Suprapubic skin (tissue), 4 donors: Measurements from ENCODE around the gene GRK5. TPM values are rescaled to one million over a fixed set of nuclear protein-coding genes. Genes with fewer than 3 reads are reported as not detected.

Experiments
- DNase-seq, 2 donors: peaks; one replicate each; pipeline ENCODE4 v3.0.0-alpha.2; 2019; ENCODE audit warnings: low spot score in 2 of 2
- H3K27ac ChIP-seq: fragments of 200-600 bp; sonication (generic); one replicate; pipeline ENCODE4 v1.5.1; 2019
- H3K27me3 ChIP-seq: fragments of 200-600 bp; sonication (generic); one replicate; pipeline ENCODE4 v1.5.1; 2019
- H3K36me3 ChIP-seq: fragments of 200-600 bp; sonication (generic); one replicate; pipeline ENCODE4 v1.5.1; 2019
- H3K4me1 ChIP-seq: fragments of 200-600 bp; sonication (generic); one replicate; pipeline ENCODE4 v1.5.1; 2019
- H3K4me3 ChIP-seq: fragments of 200-600 bp; sonication (generic); one replicate; pipeline ENCODE4 v1.5.1; 2019; ENCODE audit warnings: mild to moderate bottlenecking
- H3K9me3 ChIP-seq: fragments of 200-600 bp; sonication (generic); one replicate; pipeline ENCODE4 v1.5.1; 2019
- CTCF ChIP-seq, 2 donors: fragments of 200-600 bp in 1 of 2; fragments of 450-650 bp in 1 of 2; sonication (generic) in 1 of 2; IDR thresholded peaks; one replicate each; pipeline ENCODE4 v1.5.1; 2016 to 2019; ENCODE audit warnings: antibody characterized with exemption in 2 of 2, mild to moderate bottlenecking in 1 of 2, moderate library complexity in 1 of 2
- EP300 ChIP-seq: sonication (generic); formaldehyde crosslinking; IDR thresholded peaks from one replicate; pipeline ENCODE4 v1.6.1; 2017; ENCODE audit warnings: antibody characterized with exemption
- POLR2A ChIP-seq, 2 donors: fragments of 450-650 bp; IDR thresholded peaks; one replicate each; pipeline ENCODE4 v1.6.1; 2017; ENCODE audit warnings: antibody characterized with exemption in 2 of 2, mild to moderate bottlenecking in 2 of 2, moderate library complexity in 2 of 2
- POLR2AphosphoS5 ChIP-seq, 3 donors: sonication (generic); formaldehyde crosslinking; IDR thresholded peaks; one replicate each; pipeline ENCODE4 v1.6.1; 2017; ENCODE audit warnings: antibody characterized with exemption in 3 of 3
- WGBS: methylation state at CpG from one replicate; pipeline ENCODE4 v1.1.5; 2018; 5-methylcytosine and 5-hydroxymethylcytosine counted together
- total RNA-seq, 4 donors: library from RNA; depleted of rRNA; stranded (reverse); fragments of >200 nt; gene quantifications; one replicate each; pipeline ENCODE4 v1.1.0, GENCODE V29; 2016

GRK5 gene
- total RNA-seq, 4 donors from 2014 or later: 4.8 to 9.0 (median 6.7) TPM

- Histone ChIP-seq H3K27ac (no peak overlapping the region), H3K36me3 (peaks cover 20% of the 10 kb centered on the region), H3K27me3 (no peaks in the 10 kb centered on the region), H3K4me3 (no peak overlapping the region), H3K4me1 (peaks cover 5% of the 10 kb centered on the region), H3K9me3 (no peaks in the 10 kb centered on the region)
- DNase-seq: no peak
- TF ChIP-seq EP300: no peak
- TF ChIP-seq POLR2AphosphoS5 (IDR thresholded peaks at IDR 0.05): no peak
- no peak for TF ChIP-seq POLR2A (IDR thresholded peaks at IDR 0.05)
- TF ChIP-seq CTCF (IDR thresholded peaks at IDR 0.05): no peak
- WGBS: 95% methylated on average over 4 of the region's 7 CpGs
Observed at GRCh38 chr10:119456435-119456810, 249.1 kb downstream of the GRK5 start.

GRCh38 chr10:119457966-119458766 lies 250.8 kb downstream of the GRK5 start:
- H3K4me3 ChIP-seq: no peak overlapping the region
- H3K4me1 ChIP-seq: peaks cover 5% of the 10 kb centered on the region
- no peak overlapping the region for H3K27ac ChIP-seq
- TF ChIP-seq POLR2A (IDR thresholded peaks at IDR 0.05) (no peak), EP300 (no peak), POLR2AphosphoS5 (IDR thresholded peaks at IDR 0.05) (no peak), CTCF (IDR thresholded peaks at IDR 0.05) (no peak)
- no peaks in the 10 kb centered on the region for H3K27me3 ChIP-seq
- peaks cover 11% of the 10 kb centered on the region for H3K36me3 ChIP-seq
- WGBS: 90% methylated on average over 28 of the region's 28 CpGs
- no peak for DNase-seq
- H3K9me3 ChIP-seq: no peaks in the 10 kb centered on the region

DNA sequence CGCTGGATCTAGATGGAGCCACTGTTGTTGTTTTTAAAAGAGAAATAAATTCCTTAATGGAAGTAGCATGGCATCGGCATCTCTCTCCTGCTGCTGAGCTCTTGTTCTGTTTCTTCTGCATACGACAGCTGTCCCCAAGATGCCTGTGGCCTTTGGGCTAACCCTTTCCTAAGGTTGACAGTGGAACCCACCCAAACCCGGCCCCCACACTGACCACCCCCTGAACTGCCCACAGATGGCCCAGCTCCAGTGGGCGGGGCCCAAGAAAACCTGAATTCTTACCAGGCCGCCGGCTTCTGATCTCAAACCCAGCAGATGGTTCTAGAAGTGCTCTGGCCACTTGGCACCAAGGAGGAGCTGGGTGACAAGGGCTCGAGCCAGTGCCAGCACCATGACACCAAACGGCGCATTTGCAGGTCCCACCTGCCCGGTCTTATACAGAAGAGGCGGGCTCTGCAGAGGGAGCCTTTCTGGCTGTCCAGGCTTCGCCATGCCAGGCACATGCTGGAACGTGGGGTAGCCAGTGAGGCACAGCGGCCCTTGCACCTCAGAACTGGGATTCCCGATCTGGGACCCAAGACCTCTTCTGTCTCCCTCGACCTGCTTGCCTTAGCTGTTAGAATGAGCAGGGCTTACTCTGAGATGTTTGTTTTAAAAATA lies 252.4 kb downstream of the GRK5 start:
- 86% methylated on average over 10 of the region's 17 CpGs for WGBS
- TF ChIP-seq CTCF (IDR thresholded peaks at IDR 0.05): no peak
- TF ChIP-seq POLR2A (IDR thresholded peaks at IDR 0.05): no peak
- TF ChIP-seq POLR2AphosphoS5 (IDR thresholded peaks at IDR 0.05): no peak
- no peak for TF ChIP-seq EP300
- no peak overlapping the region for H3K4me3 ChIP-seq
- peaks cover 11% of the 10 kb centered on the region for H3K36me3 ChIP-seq
- no peaks in the 10 kb centered on the region for H3K27me3 ChIP-seq
- peaks cover 5% of the 10 kb centered on the region for H3K4me1 ChIP-seq
- H3K9me3 ChIP-seq: no peaks in the 10 kb centered on the region
- no peak overlapping the region for H3K27ac ChIP-seq
- DNase-seq: no peak

DNA sequence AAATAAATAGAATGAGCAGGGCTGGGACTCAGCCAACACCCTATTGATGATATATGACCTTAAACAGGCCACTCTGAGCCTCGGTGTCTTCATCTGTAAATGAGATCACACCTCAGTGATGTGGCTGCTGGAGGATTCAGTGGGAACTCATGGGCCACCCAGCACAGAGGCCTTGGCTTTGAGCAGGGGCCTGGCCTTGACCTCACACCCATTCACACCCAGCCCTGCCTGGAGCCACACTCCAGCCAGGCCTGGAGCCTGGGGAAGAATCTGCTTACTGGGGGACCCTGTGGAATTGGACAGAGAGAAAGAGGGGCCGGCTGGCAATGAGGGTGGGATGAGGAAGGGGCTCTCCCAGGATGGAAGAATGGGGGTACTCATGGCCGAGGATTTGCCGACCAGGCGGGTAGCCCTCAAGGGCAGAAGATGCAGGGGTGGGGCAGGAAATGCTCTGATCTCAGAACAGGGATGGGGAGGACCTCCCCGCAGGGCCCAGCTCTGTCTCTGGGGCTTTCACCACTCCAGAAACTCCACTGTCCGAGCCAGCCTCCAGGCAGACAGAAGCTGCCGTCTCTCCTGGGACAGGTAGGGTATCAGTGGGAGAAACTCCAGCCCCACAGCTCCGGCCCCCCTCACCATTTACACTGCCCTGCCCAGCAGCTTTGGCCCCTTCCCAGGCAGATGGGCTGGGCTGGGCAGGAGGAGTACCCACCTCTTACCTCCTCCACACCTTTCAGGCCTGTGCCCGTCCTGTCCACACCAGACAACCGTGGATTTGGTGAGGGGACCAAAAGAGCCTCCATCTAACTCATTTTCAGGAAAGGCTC lies 253.2 kb downstream of the GRK5 start:
- Histone ChIP-seq H3K4me3 (no peak overlapping the region), H3K27ac (no peak overlapping the region)
- TF ChIP-seq POLR2A (IDR thresholded peaks at IDR 0.05): no peak
- TF ChIP-seq EP300: no peak
- no peak for TF ChIP-seq POLR2AphosphoS5 (IDR thresholded peaks at IDR 0.05)
- TF ChIP-seq CTCF (IDR thresholded peaks at IDR 0.05): no peak

More for the DNA sequence above, 253.2 kb downstream of the GRK5 start:
- Histone ChIP-seq H3K9me3 (no peaks in the 10 kb centered on the region), H3K4me1 (peaks cover 5% of the 10 kb centered on the region), H3K36me3 (peaks cover 10% of the 10 kb centered on the region), H3K27me3 (no peaks in the 10 kb centered on the region)
- 76% methylated on average over 9 of the region's 11 CpGs for WGBS
- DNase-seq: no peak
